Fibroblast of pulmonary artery (primary cell): ENCODE measurements around the gene DRD4.

Source experiments
- DNase-seq: peaks from one replicate; pipeline ENCODE4 v3.0.0-alpha.2; 2010; ENCODE audit warnings: low read depth
- H3K4me3 ChIP-seq: replicated peaks from 2 replicates; pipeline ENCODE4 v1.5.1; 2011; ENCODE audit warnings: low read depth, mild to moderate bottlenecking, control low read depth, low read length, moderate library complexity
- TF ChIP-seq, protein P1 (sequence below): IDR thresholded peaks from 2 replicates; pipeline ENCODE4 v1.5.1; 2011; ENCODE audit warnings: mild to moderate bottlenecking, control low read depth, low read length, inconsistent platforms; ENCODE audit errors: missing control alignments

Gene DRD4

DNA sequence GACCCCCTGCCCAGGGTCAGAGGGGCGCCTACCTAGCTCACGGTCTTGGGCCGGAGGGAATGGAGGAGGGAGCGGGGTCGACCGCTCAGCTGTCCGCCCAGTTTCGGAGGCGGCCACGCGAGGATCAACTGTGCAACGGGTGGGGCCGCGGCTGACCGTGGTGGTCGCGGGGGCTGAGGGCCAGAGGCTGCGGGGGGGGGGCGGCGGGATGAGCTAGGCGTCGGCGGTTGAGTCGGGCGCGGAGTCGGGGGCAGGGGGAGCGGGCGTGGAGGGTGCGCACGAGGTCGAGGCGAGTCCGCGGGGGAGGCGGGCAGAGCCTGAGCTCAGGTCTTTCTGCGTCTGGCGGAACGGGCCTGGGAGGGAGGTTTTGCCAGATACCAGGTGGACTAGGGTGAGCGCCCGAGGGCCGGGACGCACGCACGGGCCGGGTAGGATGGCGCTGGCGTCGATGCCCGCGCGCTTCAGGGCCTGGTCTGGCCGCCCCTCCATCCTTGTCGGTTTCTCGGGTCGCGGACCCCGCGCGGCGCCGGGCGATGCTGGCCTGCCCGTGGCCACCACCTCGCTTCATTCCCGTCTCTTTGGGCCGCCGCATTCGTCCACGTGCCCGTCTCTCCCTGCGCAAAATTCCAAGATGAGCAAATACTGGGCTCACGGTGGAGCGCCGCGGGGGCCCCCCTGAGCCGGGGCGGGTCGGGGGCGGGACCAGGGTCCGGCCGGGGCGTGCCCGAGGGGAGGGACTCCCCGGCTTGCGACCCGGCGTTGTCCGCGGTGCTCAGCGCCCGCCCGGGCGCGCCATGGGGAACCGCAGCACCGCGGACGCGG, at the start of gene DRD4:
Gene DRD4, plus strand, starts transcription at position 759 of the 822 bp plus-strand sequence. Its CDS starts 36 bp downstream, at position 795.
- DNase-seq = peak; percentile 22
- H3K4me3 ChIP-seq = no peak within 1 kb of the TSS
- TF ChIP-seq, protein P1, sequence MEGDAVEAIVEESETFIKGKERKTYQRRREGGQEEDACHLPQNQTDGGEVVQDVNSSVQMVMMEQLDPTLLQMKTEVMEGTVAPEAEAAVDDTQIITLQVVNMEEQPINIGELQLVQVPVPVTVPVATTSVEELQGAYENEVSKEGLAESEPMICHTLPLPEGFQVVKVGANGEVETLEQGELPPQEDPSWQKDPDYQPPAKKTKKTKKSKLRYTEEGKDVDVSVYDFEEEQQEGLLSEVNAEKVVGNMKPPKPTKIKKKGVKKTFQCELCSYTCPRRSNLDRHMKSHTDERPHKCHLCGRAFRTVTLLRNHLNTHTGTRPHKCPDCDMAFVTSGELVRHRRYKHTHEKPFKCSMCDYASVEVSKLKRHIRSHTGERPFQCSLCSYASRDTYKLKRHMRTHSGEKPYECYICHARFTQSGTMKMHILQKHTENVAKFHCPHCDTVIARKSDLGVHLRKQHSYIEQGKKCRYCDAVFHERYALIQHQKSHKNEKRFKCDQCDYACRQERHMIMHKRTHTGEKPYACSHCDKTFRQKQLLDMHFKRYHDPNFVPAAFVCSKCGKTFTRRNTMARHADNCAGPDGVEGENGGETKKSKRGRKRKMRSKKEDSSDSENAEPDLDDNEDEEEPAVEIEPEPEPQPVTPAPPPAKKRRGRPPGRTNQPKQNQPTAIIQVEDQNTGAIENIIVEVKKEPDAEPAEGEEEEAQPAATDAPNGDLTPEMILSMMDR = no peak

DNA sequence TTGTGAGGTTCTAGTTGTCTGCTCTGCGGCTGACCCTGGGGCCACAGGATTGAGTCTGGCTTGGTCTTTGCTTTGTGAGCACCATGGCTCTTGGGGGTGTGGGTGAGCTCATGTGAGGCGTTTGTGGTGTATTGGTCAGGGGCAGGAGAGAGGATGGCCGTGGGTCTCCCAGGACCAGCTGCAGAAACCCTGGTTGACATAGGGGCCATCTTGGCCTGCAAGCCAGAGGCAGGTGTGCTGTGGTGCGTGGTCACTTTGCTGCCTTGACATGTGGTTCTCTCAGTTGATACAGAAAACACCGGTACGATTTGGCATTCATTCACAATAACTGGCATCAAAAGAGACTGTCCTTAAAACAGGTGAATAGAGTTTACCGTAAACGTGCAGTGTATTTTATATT, 49.5 kb upstream of the DRD4 start:
- TF ChIP-seq, protein P1 = no peak
- DNase-seq = no peak
- H3K4me3 ChIP-seq = no peak overlapping the region

DNA sequence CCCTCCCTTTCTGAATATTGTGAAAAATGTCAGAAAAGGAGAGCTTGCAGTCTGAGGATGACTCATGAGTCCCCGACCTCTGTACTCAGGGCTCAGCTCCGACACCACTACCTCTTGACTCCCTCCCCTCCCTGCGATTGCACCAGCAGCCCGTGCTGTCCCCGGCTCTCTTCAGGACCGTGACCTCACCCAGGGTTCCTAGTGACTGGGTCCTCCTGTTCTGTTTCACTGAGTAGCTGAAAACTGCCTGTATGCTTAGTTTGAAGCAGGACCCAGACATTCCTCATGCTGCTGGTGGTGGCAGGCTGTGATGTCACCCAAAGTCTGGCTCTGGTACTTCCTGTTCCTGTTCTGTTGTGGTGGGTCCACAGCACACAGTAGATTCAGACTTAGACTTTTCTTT, 49.1 kb upstream of the DRD4 start:
- no peak overlapping the region for H3K4me3 ChIP-seq
- DNase-seq = peak; percentile 73
- TF ChIP-seq, protein P1 = no peak

DNA sequence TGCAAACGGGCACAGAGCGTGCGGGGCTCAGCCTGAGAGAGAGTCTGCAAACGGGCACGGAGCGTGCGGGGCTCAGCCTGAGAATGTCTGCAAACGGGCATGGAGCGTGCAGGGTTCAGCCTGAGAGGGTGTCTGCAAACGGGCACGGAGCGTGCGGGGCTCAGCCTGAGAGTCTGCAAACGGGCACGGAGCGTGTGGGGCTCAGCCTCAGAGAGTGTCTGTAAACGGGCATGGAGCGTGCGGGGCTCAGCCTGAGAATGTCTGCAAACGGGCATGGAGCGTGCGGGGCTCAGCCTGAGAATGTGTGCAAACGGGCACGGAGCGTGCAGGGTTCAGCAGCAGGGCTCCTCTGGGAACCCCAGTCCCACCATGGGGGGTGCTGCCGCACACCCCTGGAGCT, 47.3 kb upstream of the DRD4 start:
- TF ChIP-seq, protein P1 = no peak
- DNase-seq = no peak
- H3K4me3 ChIP-seq = no peak overlapping the region

DNA sequence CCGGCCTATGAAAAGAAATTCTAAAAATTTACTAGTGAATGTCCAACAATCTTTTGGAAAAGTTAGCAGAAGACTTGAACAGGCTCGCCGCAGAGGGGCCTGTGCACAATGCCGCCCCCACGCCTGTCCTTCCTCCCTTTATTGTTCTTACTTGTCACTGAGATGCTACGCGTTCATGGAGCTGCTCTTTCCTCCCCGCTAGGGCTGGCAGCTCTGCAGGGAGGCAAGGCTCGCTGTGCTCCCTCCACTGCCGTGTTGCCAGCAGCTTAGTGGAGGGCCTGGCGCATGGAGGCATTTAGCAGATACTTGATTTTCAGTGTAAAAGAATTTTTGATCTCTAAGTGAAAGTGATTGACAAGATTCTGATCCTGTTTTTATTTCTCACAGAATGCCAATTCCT, 46.1 kb upstream of the DRD4 start:
- TF ChIP-seq, protein P1 = no peak
- no peak overlapping the region for H3K4me3 ChIP-seq
- no peak for DNase-seq

DNA sequence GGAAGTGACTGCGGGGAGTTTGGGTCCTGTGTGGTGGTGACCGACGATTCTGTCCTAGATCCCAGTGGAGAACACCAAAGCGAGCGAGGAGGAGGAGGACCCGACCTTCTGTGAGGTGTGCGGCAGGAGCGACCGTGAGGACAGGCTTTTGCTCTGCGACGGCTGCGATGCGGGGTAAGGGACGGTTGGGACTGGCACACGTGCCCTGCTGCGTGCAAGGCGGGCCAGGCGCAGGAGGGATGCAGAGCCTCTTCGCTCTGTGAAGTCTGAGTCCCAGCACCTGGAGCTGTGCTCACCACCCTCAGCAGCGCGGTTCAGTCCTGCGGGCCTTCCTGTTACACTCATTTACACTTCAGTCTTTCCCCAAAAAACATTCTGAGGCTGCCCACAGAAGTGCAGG, 44.6 kb upstream of the DRD4 start:
- H3K4me3 ChIP-seq = no peak overlapping the region
- TF ChIP-seq, protein P1 = no peak
- no peak for DNase-seq

DNA sequence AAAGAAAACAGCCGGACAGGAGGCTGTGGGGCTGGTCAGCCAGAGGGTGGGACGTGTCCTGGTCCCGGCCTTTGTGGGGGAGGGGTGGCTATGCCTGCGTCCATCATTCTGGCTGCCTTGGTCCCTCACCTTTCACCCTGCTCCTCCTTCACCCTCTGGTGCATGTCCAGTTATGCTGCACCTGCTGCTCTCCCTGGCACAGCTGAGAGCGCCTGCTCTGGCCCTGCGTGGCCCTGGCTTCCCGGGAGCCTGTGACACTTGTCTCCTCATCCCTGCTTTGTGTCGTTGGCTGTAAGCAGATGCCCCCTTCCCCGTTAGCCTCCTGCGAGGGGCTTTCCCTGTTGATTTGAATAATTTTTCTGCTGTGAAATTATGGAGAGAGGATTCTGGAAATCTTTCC, 44.2 kb upstream of the DRD4 start:
- H3K4me3 ChIP-seq = no peak overlapping the region
- DNase-seq = no peak
- TF ChIP-seq, protein P1 = no peak
